Germinal center (tissue), 1 donor: ENCODE results near the gene ANP32A.
"Not testable (repeated sequence)": the region's sequence is repeated elsewhere in the genome, so short reads cannot be mapped to it uniquely, and the experiment has no call there.

Experiments
- DNase-seq: peaks from one replicate; pipeline ENCODE4 v3.0.0; 2012; ENCODE audit warnings: mixed read lengths, low spot score

ANP32A gene

GRCh38 chr15:68820295-68821189 is at the start of gene ANP32A:
Gene ANP32A, minus strand, starts transcription at chr15:68820895. Its CDS starts 144 bp downstream, at chr15:68820751.
- peak; percentile 100 for DNase-seq

GRCh38 chr15:68868296-68868695 is 47.6 kb upstream of the ANP32A start:
- no peak for DNase-seq

- DNase-seq, result no peak
Measured at GRCh38 chr15:68862415-68862814, 41.7 kb upstream of the ANP32A start.

GRCh38 chr15:68858666-68859065 is 38.0 kb upstream of the ANP32A start:
- not testable (repeated sequence) for DNase-seq

GRCh38 chr15:68857443-68857842 is 36.7 kb upstream of the ANP32A start:
- DNase-seq, result not testable (repeated sequence)

GRCh38 chr15:68852461-68852860 is 31.8 kb upstream of the ANP32A start:
- no peak for DNase-seq

- no peak for DNase-seq
Measured at GRCh38 chr15:68851971-68852370, 31.3 kb upstream of the ANP32A start.

GRCh38 chr15:68849497-68849896 is 28.8 kb upstream of the ANP32A start:
- DNase-seq, result no peak

- no peak for DNase-seq
Measured at GRCh38 chr15:68846851-68847439, 26.2 kb upstream of the ANP32A start.

- no peak for DNase-seq
Measured at GRCh38 chr15:68844856-68845550, 24.3 kb upstream of the ANP32A start.

- no peak for DNase-seq
Measured at GRCh38 chr15:68843425-68844311, 23.0 kb upstream of the ANP32A start.

GRCh38 chr15:68842958-68843357 is 22.3 kb upstream of the ANP32A start:
- DNase-seq, result no peak

- no peak for DNase-seq
Measured at GRCh38 chr15:68834346-68834745, 13.7 kb upstream of the ANP32A start.

GRCh38 chr15:68833700-68834331 is 13.1 kb upstream of the ANP32A start:
- DNase-seq, result peak; percentile 21

- no peak for DNase-seq
Measured at GRCh38 chr15:68830141-68830785, 9.6 kb upstream of the ANP32A start.

- peak; percentile 35 for DNase-seq
Measured at GRCh38 chr15:68829068-68829467, 8.4 kb upstream of the ANP32A start.

GRCh38 chr15:68823561-68823960 is 2.9 kb upstream of the ANP32A start:
- no peak for DNase-seq

- DNase-seq, result no peak
Measured at GRCh38 chr15:68822818-68823217, 2.1 kb upstream of the ANP32A start.

- no peak for DNase-seq
Measured at GRCh38 chr15:68821841-68822381, 1.2 kb upstream of the ANP32A start.

GRCh38 chr15:68821190-68821840 is 620 bp upstream of the ANP32A start:
- DNase-seq, result no peak
